ENCODE measurements around the gene HGD. TPM values are rescaled to one million over a fixed set of nuclear protein-coding genes. Genes with fewer than 3 reads are reported as not detected.

Gene HGD
- total and polyA plus RNA-seq, 12 donors, result 0.12 to 1.2 TPM; not detected in 10

DNA sequence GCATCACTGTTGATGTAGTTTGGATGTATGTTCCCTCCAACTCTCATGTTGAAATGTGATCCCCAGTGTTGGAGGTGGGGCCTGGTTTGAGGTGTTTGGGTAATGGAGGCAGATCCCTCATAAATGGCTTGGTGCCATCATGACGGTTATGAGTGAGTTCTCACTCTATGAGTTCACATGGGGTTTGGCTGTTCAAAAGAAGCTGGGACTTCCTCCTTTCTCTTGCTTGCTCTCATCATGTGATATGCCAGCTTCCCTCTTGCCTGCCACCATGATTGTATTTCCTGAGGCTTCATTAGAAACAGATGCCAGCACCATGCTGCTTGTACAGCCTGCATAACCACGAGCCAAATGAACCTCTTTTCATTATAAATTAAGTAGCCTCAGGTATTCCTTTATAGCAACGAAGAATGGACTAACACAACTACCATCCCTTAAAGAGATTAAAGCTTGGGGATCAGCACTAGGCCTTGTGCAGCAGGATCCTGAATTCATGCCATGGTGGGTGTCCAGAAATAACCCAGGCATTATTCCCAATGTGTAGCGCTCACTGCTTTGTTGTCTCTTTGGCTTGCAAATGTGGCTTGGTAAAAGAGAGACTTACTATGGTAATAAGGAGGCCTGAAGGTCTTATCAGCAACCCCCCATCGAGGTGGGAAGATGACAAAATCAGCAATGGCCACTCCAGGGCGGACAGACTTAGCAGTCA, 44.0 kb downstream of the HGD start:
- 80 to 83% methylated on average over 6 of the region's 6 CpGs for WGBS, 2 donors

DNA sequence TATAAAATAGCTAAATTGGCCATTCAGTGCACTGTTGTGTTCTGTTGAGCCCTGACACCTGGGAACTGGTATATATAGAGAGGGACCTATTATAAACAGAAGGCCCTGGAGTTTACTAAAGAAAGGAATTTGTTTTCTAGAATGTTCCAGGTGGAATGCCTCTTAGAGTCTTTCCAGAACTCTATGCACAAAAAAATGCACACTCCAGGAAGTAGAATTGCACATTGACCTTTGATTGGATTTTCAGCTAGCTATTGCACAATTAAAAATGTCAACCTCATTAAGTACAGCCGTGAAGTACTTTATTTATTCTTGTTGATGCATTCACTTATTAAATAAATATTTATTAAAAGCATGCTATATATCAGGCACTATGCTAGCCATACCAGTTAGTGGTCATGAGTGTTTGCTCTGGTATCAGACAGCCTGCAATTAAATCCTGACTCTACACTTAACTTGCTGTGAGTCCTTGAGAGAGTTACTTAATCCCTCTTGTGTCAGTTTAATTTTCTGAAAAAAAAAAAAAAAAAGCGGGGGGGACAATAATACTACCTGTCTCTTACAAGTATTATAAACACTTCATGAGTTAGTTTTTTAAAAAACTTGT, 45.1 kb downstream of the HGD start:
- WGBS, 2 donors, result 88 to 93% methylated on average over 2 of the region's 2 CpGs
- Histone ChIP-seq H3K27ac (no peak overlapping the region), H3K27me3 (no peaks in the 10 kb centered on the region), H3K9me3 (peaks cover 0 to 3% (median 0%) of the 10 kb centered on the region in 11 donors), H3K4me1 (peaks cover 0 to 6% (median 0%) of the 10 kb centered on the region in 9 donors), H3K4me3 (no peak overlapping the region), H3K36me3 (no peaks in the 10 kb centered on the region)
- intact Hi-C loops (cut with DNase I), result no loop called here
- DNase-seq (no peak), ATAC-seq (no peak)
- TF ChIP-seq, protein P1, sequence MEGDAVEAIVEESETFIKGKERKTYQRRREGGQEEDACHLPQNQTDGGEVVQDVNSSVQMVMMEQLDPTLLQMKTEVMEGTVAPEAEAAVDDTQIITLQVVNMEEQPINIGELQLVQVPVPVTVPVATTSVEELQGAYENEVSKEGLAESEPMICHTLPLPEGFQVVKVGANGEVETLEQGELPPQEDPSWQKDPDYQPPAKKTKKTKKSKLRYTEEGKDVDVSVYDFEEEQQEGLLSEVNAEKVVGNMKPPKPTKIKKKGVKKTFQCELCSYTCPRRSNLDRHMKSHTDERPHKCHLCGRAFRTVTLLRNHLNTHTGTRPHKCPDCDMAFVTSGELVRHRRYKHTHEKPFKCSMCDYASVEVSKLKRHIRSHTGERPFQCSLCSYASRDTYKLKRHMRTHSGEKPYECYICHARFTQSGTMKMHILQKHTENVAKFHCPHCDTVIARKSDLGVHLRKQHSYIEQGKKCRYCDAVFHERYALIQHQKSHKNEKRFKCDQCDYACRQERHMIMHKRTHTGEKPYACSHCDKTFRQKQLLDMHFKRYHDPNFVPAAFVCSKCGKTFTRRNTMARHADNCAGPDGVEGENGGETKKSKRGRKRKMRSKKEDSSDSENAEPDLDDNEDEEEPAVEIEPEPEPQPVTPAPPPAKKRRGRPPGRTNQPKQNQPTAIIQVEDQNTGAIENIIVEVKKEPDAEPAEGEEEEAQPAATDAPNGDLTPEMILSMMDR (IDR thresholded peaks at IDR 0.05), result no peak

More for the DNA sequence above, 44.0 kb downstream of the HGD start:
- ATAC-seq, result no peak
- DNase-seq, result no peak
- Histone ChIP-seq H3K27me3 (no peaks in the 10 kb centered on the region), H3K9me3 (peaks cover 0 to 3% (median 0%) of the 10 kb centered on the region in 11 donors), H3K27ac (no peak overlapping the region), H3K4me1 (peaks cover 0 to 8% (median 0%) of the 10 kb centered on the region in 9 donors), H3K4me3 (no peak overlapping the region), H3K36me3 (no peaks in the 10 kb centered on the region)
- TF ChIP-seq, protein P1 (IDR thresholded peaks at IDR 0.05), result no peak
- intact Hi-C loops (cut with DNase I), result no loop called here

DNA sequence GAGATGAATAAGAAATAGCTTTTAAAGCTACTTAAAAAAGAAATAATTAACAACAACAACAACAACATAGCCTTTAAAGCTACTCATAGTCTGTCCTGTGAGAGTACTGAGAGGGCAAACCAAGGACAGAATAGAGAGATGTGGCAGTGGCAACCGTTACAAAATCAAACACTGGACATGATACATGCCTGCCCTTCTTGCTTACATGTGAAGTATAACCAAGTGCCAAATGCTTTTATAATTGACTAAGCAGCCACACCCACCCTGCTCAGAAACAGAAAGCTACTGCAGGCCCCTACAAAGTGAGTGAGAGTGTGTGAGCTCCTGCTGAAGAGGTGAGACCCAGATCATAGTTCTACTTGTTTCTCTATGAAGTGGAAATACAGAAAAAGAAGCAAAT, 47.5 kb downstream of the HGD start:
- ATAC-seq, result peak in 5 of 8 donors; percentile 22 to 74 (median 50)
- intact Hi-C loops (cut with DNase I), result no loop called here
- H3K9me3 ChIP-seq, result peaks cover 0 to 9% (median 0%) of the 10 kb centered on the region in 11 donors

DNA sequence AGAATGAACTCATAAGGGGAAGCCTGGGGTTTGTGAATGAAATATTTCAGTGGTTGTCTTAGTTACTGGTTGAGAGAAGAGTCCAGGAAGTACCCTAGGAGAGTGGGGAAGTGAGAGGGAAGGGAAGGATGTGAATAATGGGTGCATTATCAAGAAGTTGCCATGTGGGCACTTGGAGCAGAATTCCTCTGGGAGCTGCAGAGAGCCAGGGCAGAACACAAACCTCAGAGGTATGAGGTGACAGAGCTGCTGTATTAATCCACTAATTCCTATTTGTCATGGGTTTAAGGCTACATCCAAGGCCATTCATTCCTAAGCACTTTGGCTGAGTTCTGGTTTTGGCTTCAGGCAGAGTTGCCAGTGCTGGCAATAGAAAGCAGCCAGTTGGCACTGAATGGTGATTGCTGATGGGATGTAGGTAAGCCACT, 56.9 kb downstream of the HGD start:
- DNase-seq, result no peak
- Histone ChIP-seq H3K27me3 (no peaks in the 10 kb centered on the region), H3K36me3 (no peaks in the 10 kb centered on the region), H3K27ac (no peak overlapping the region), H3K9me3 (peaks cover 0 to 24% (median 14%) of the 10 kb centered on the region in 11 donors), H3K4me3 (no peak overlapping the region), H3K4me1 (no peaks in the 10 kb centered on the region)
- ATAC-seq, result no peak
- TF ChIP-seq, protein P1 (IDR thresholded peaks at IDR 0.05), result no peak
- intact Hi-C loops (cut with DNase I), result no loop called here

More for the DNA sequence above, 47.5 kb downstream of the HGD start:
- Histone ChIP-seq H3K27me3 (no peaks in the 10 kb centered on the region), H3K4me3 (no peak overlapping the region), H3K36me3 (no peaks in the 10 kb centered on the region), H3K27ac (peak overlapping the region in 2 of 10 donors; percentile 29 to 34), H3K4me1 (peaks cover 0 to 6% (median 0%) of the 10 kb centered on the region in 9 donors)
- no peak for DNase-seq
- TF ChIP-seq, protein P1 (IDR thresholded peaks at IDR 0.05), result no peak
- 0 to 13% methylated on average over 1 of the region's 1 CpG for WGBS, 2 donors

All from heart right ventricle (tissue), 16 donors.